Hepatocyte (in vitro differentiated cells): ENCODE results near the gene CD81. TPM values are rescaled to one million over a fixed set of nuclear protein-coding genes. Genes with fewer than 3 reads are reported as not detected.
"Not testable (repeated sequence)": the region's sequence is repeated elsewhere in the genome, so short reads cannot be mapped to it uniquely, and the experiment has no call there.

Source experiments
- DNase-seq: peaks from one replicate; pipeline ENCODE4 v3.0.0-alpha.2; 2016; ENCODE audit warnings: low spot score
- H2AFZ ChIP-seq: fragments of 200-600 bp; sonication (generic); 2 replicates; pipeline ENCODE4 v1.6.0; 2016; ENCODE audit warnings: antibody characterized with exemption, mild to moderate bottlenecking
- H3K27ac ChIP-seq: fragments of 200-600 bp; sonication (generic); 2 replicates; pipeline ENCODE4 v1.5.1; 2016; ENCODE audit warnings: mild to moderate bottlenecking
- H3K27me3 ChIP-seq: fragments of 200-600 bp; sonication (generic); 2 replicates; pipeline ENCODE4 v1.6.1; 2016
- H3K36me3 ChIP-seq: fragments of 200-600 bp; sonication (generic); replicated peaks from 2 replicates; pipeline ENCODE4 v1.5.1; 2016; ENCODE audit warnings: low read depth; ENCODE audit not compliant: insufficient read depth
- H3K4me1 ChIP-seq: fragments of 200-600 bp; sonication (generic); 2 replicates; pipeline ENCODE4 v1.5.1; 2016; ENCODE audit warnings: mild to moderate bottlenecking, moderate library complexity; ENCODE audit not compliant: insufficient read depth
- H3K4me2 ChIP-seq: fragments of 200-600 bp; sonication (generic); 2 replicates; pipeline ENCODE4 v1.6.0; 2016
- H3K4me3 ChIP-seq: fragments of 200-600 bp; sonication (generic); 2 replicates; pipeline ENCODE4 v1.5.1; 2016; ENCODE audit warnings: mild to moderate bottlenecking
- H3K79me2 ChIP-seq: fragments of 200-600 bp; sonication (generic); 2 replicates; pipeline ENCODE4 v1.6.0; 2017; ENCODE audit warnings: mild to moderate bottlenecking
- H3K9me2 ChIP-seq: fragments of 200-600 bp; sonication (generic); replicated peaks from 2 replicates; pipeline ENCODE4 v1.6.0; 2017; ENCODE audit warnings: mild to moderate bottlenecking; ENCODE audit not compliant: insufficient read depth
- H3K9me3 ChIP-seq: fragments of 200-600 bp; sonication (generic); 2 replicates; pipeline ENCODE4 v1.5.1; 2016; ENCODE audit warnings: low read depth, mild to moderate bottlenecking
- H4K20me1 ChIP-seq: fragments of 200-600 bp; sonication (generic); 2 replicates; pipeline ENCODE4 v1.6.0; 2016; ENCODE audit warnings: mild to moderate bottlenecking; ENCODE audit not compliant: insufficient read depth, poor library complexity, severe bottlenecking
- EZH2 ChIP-seq: fragments of 200-600 bp; sonication (generic); IDR thresholded peaks from 2 replicates; pipeline ENCODE4 v1.6.1; 2016; ENCODE audit warnings: antibody characterized with exemption, mild to moderate bottlenecking, borderline replicate concordance
- EZH2phosphoT487 ChIP-seq: fragments of 200-600 bp; sonication (generic); IDR thresholded peaks from one replicate; pipeline ENCODE4 v1.6.1; 2018; ENCODE audit warnings: antibody characterized with exemption, mild to moderate bottlenecking, low read depth, moderate library complexity; ENCODE audit not compliant: unreplicated experiment, severe bottlenecking
- WGBS: methylation state at CpG from one replicate; pipeline ENCODE4 v1.1.6; 2016; ENCODE audit warnings: low lambda C conversion rate; ENCODE audit errors: missing lambda C conversion rate; 5-methylcytosine and 5-hydroxymethylcytosine counted together
- polyA plus RNA-seq: library from polyadenylated mRNA; unstranded; fragments of >200 nt; fragmentation: Nextera tagmentation; extraction: Ambion mirVana; gene quantifications from 2 replicates; pipeline ENCODE4 v1.2.1, GENCODE V29; 2016
- total RNA-seq: library from RNA; depleted of rRNA; stranded (reverse); fragments of >200 nt; gene quantifications from 2 replicates; pipeline ENCODE4 v1.2.3, GENCODE V29; 2014
- TF ChIP-seq, protein P1 (sequence below): fragments of 200-600 bp; sonication (generic); IDR thresholded peaks from 2 replicates; pipeline ENCODE4 v1.5.1; 2016; ENCODE audit warnings: antibody characterized with exemption, mild to moderate bottlenecking; ENCODE audit not compliant: poor library complexity

CD81 gene
- total and polyA plus RNA-seq, 2 experiments from 2014 or later: 233 to 472 TPM

DNA sequence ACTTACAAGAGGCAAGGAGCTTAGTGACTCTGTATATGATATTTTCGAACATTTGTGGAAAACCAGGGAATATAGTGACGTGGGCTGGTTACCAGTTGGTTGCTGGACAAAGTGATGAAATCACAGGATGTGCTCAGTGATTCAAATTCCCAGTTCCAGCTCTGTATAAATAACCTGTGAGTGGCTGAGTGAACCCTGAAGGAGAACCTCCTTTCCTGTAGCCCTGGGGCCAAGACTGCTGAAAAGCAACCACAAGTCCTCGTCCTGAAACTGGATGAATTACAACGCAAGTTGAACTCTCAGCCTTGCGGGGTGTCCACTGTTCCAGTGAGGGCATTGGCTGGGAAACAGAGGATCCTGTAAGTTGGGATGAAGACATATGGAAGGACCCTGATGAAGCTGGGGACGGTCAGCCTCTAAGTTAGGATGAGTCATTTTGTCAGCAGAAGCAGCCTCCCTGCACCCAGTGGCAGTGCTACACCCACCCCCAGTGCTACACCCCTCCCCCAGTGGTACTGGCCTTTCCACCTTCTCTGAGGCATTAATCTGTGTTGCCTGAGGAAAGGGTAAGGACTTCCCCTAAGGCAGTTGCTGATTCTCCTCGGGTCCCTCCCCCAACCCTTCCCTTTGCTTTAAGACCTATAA lies 22.0 kb upstream of the CD81 start:
- no peaks in the 10 kb centered on the region for H3K79me2 ChIP-seq
- no peaks in the 10 kb centered on the region for H3K27me3 ChIP-seq
- no peaks in the 10 kb centered on the region for H3K4me1 ChIP-seq
- no peak for DNase-seq
- no peak overlapping the region for H3K27ac ChIP-seq
- no peaks in the 10 kb centered on the region for H3K9me2 ChIP-seq
- no peak overlapping the region for H2AFZ ChIP-seq
- 73% methylated on average over 7 of the region's 7 CpGs for WGBS
- no peaks in the 10 kb centered on the region for H3K9me3 ChIP-seq
- H4K20me1 ChIP-seq: no peaks in the 10 kb centered on the region
- H3K4me2 ChIP-seq: no peak overlapping the region
- H3K4me3 ChIP-seq: no peak overlapping the region
- H3K36me3 ChIP-seq: no peaks in the 10 kb centered on the region
- no peak for TF ChIP-seq EZH2
- no peak for TF ChIP-seq EZH2phosphoT487
- TF ChIP-seq, protein P1, sequence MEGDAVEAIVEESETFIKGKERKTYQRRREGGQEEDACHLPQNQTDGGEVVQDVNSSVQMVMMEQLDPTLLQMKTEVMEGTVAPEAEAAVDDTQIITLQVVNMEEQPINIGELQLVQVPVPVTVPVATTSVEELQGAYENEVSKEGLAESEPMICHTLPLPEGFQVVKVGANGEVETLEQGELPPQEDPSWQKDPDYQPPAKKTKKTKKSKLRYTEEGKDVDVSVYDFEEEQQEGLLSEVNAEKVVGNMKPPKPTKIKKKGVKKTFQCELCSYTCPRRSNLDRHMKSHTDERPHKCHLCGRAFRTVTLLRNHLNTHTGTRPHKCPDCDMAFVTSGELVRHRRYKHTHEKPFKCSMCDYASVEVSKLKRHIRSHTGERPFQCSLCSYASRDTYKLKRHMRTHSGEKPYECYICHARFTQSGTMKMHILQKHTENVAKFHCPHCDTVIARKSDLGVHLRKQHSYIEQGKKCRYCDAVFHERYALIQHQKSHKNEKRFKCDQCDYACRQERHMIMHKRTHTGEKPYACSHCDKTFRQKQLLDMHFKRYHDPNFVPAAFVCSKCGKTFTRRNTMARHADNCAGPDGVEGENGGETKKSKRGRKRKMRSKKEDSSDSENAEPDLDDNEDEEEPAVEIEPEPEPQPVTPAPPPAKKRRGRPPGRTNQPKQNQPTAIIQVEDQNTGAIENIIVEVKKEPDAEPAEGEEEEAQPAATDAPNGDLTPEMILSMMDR: no peak

- Histone ChIP-seq H3K9me2 (no peaks in the 10 kb centered on the region), H3K9me3 (no peaks in the 10 kb centered on the region), H4K20me1 (no peaks in the 10 kb centered on the region), H3K27me3 (no peaks in the 10 kb centered on the region), H3K4me3 (no peak overlapping the region), H3K36me3 (no peaks in the 10 kb centered on the region), H3K79me2 (no peaks in the 10 kb centered on the region), H3K4me2 (no peak overlapping the region), H3K4me1 (no peaks in the 10 kb centered on the region), H2AFZ (no peak overlapping the region), H3K27ac (no peak overlapping the region)
- 68% methylated on average over 8 of the region's 8 CpGs for WGBS
- TF ChIP-seq, protein P1: no peak
- TF ChIP-seq EZH2phosphoT487 (no peak), EZH2 (no peak)
- DNase-seq: no peak
These were observed 19.9 kb upstream of the CD81 start for GRCh38 chr11:2357246-2357645.

DNA sequence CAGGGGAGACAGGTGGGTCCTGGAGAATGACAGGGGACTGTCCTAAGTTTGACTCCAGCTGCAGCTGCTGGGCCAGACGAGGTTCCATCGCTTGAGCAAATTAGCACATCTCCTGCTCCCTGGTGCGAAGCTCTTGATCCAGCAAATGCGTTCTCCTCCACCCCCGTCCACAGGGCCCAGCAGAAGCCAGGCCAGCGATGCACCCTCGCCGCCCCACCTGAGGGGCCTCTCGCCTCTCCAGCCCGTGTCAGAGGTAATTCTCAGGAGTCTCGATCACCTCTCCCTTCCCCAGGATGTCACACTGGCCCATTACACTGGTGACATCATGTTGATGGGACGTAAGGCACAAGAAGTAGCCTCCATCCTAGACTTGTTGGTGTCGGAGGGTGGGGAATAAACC lies 19.5 kb upstream of the CD81 start:
- H3K4me1 ChIP-seq, DNase-seq, H3K9me2 ChIP-seq, H3K36me3 ChIP-seq, H2AFZ ChIP-seq, H3K4me2 ChIP-seq, H3K27ac ChIP-seq, H4K20me1 ChIP-seq, H3K27me3 ChIP-seq, H3K79me2 ChIP-seq, H3K4me3 ChIP-seq, H3K9me3 ChIP-seq: not testable (repeated sequence)
- WGBS: 92% methylated on average over 13 of the region's 13 CpGs

GRCh38 chr11:2358754-2359442 lies 18.2 kb upstream of the CD81 start:
- TF ChIP-seq, protein P1: no peak
- TF ChIP-seq EZH2 (no peak), EZH2phosphoT487 (no peak)
- WGBS: 98% methylated on average over 11 of the region's 11 CpGs
- Histone ChIP-seq H3K9me3 (no peaks in the 10 kb centered on the region), H2AFZ (no peak overlapping the region), H3K36me3 (no peaks in the 10 kb centered on the region), H3K79me2 (no peaks in the 10 kb centered on the region), H4K20me1 (no peaks in the 10 kb centered on the region), H3K27ac (no peak overlapping the region), H3K27me3 (no peaks in the 10 kb centered on the region), H3K4me1 (no peaks in the 10 kb centered on the region), H3K4me3 (no peak overlapping the region), H3K9me2 (no peaks in the 10 kb centered on the region), H3K4me2 (no peak overlapping the region)
- DNase-seq: no peak
